Endothelial cell (in vitro differentiated cells): Measurements from ENCODE around the gene LIFR. TPM values are rescaled to one million over a fixed set of nuclear protein-coding genes. Genes with fewer than 3 reads are reported as not detected.

Experiments
- DNase-seq: peaks from one replicate; pipeline ENCODE4 v3.0.0; 2021; ENCODE audit warnings: low spot score
- H3K27ac Mint-ChIP-seq: one replicate; pipeline ENCODE4 v1.8.0; 2021; ENCODE audit warnings: mixed read lengths, inconsistent platforms; ENCODE audit not compliant: unreplicated experiment
- H3K27me3 Mint-ChIP-seq: one replicate; pipeline ENCODE4 v1.8.0; 2021; ENCODE audit warnings: mild to moderate bottlenecking, moderate library complexity, mixed read lengths, inconsistent platforms; ENCODE audit not compliant: unreplicated experiment
- H3K36me3 Mint-ChIP-seq: one replicate; pipeline ENCODE4 v1.8.0; 2021; ENCODE audit warnings: mild to moderate bottlenecking, low read depth, mixed read lengths, inconsistent platforms; ENCODE audit not compliant: unreplicated experiment
- H3K4me1 Mint-ChIP-seq: one replicate; pipeline ENCODE4 v1.8.0; 2021; ENCODE audit warnings: mild to moderate bottlenecking, mixed read lengths, inconsistent platforms; ENCODE audit not compliant: unreplicated experiment
- H3K4me3 Mint-ChIP-seq: one replicate; pipeline ENCODE4 v1.8.0; 2021; ENCODE audit warnings: mild to moderate bottlenecking, mixed read lengths, inconsistent platforms; ENCODE audit not compliant: unreplicated experiment
- H3K9me3 Mint-ChIP-seq: one replicate; pipeline ENCODE4 v1.8.0; 2021; ENCODE audit warnings: mixed read lengths, inconsistent platforms; ENCODE audit not compliant: unreplicated experiment
- CTCF ChIP-seq: fragments of 200-600 bp; sonication (generic); IDR thresholded peaks from one replicate; pipeline ENCODE4 v1.5.0; 2021; ENCODE audit warnings: antibody characterized with exemption; ENCODE audit not compliant: unreplicated experiment
- total RNA-seq: library from RNA; stranded (reverse); fragmentation: NEBNext Ultra II Directional; extraction: Animal tissue kit (Norgen Biotek cat#: 25700); gene quantifications from one replicate; pipeline ENCODE4 v1.2.1, GENCODE V29; 2021; ENCODE audit not compliant: unreplicated experiment

LIFR gene
- total RNA-seq, 1 donor from 2014 or later = 96.0 TPM

GRCh38 chr5:38562444-38563210 lies 6.2 kb upstream of the LIFR start:
- no peaks in the 10 kb centered on the region for H3K36me3 Mint-ChIP-seq

DNA sequence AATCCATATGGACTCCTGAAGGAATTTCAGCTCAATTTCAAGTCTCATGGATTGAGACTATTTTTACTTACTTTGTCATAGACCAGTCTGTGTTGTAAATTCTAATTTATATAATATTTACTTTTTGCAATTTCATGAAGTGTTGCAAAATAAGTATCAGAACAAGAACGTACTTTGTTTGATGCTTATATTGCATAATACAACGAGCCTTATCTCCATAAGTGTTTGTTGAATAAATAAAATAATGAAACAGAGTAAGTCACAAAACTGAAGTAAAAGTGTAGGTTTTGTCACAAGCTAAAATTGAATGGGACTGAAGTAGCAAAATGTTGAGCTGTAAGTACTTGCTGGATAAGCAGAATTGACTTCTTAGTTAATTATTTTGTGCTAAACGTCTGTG lies 3.0 kb upstream of the LIFR start:
- H3K4me3 Mint-ChIP-seq = no peak overlapping the region
- TF ChIP-seq CTCF = no peak
- H3K27ac Mint-ChIP-seq = no peak overlapping the region
- peaks cover 21% of the 10 kb centered on the region for H3K4me1 Mint-ChIP-seq
- DNase-seq = no peak
- H3K36me3 Mint-ChIP-seq = peaks cover 4% of the 10 kb centered on the region
- peaks cover 9% of the 10 kb centered on the region for H3K27me3 Mint-ChIP-seq
- no peaks in the 10 kb centered on the region for H3K9me3 Mint-ChIP-seq

More at GRCh38 chr5:38562444-38563210, 6.2 kb upstream of the LIFR start:
- no peak for TF ChIP-seq CTCF
- H3K9me3 Mint-ChIP-seq = no peaks in the 10 kb centered on the region
- no peak overlapping the region for H3K27ac Mint-ChIP-seq
- no peaks in the 10 kb centered on the region for H3K27me3 Mint-ChIP-seq
- DNase-seq = no peak
- no peak overlapping the region for H3K4me3 Mint-ChIP-seq
- peaks cover 14% of the 10 kb centered on the region for H3K4me1 Mint-ChIP-seq

DNA sequence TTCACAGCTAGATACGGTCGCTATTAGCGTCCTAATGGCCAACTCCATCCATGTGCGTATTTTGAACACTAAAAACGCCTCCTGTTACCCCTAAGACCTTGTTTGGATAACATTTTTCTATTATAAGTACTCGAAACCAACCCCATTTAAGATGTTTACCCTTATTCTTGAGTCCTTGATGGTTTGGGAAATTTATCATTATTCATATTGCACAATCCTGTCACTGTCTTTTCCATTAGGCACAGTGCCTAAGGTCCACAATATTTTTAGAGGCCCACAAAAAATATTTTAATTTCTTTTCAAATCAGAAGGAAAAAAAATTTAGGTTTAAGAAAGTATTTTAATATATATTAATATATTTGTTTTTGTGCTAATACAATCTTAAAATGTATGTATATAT lies 1.3 kb upstream of the LIFR start:
- no peaks in the 10 kb centered on the region for H3K9me3 Mint-ChIP-seq
- peaks cover 4% of the 10 kb centered on the region for H3K36me3 Mint-ChIP-seq
- peak overlapping the region; percentile 86 for H3K27ac Mint-ChIP-seq
- peaks cover 9% of the 10 kb centered on the region for H3K27me3 Mint-ChIP-seq
- DNase-seq = no peak
- H3K4me3 Mint-ChIP-seq = peak overlapping the region; percentile 91
- H3K4me1 Mint-ChIP-seq = peaks cover 31% of the 10 kb centered on the region
- no peak for TF ChIP-seq CTCF

DNA sequence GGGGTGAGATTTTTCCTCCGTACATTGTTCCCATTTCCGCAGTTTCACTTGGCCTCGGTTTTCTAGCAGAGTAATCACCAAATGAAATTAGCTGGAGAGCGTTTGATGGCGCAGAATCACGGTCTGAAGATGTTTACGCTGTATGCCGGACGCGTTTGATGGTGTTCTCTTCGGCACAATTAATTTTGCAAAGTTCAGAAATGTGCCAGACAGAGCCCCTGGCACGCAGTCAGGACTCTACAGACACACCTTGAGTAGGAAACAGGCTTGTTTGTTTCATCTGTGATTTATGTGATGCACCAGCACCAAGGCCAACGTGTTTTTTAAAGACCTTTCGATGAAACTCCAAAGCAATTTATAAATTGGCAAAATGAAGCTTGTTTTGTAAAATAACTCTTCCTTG lies 863 bp upstream of the LIFR start:
- H3K9me3 Mint-ChIP-seq = no peaks in the 10 kb centered on the region
- peak overlapping the region; percentile 91 for H3K4me3 Mint-ChIP-seq
- peaks cover 30% of the 10 kb centered on the region for H3K4me1 Mint-ChIP-seq
- TF ChIP-seq CTCF = no peak
- H3K36me3 Mint-ChIP-seq = peaks cover 4% of the 10 kb centered on the region
- DNase-seq = no peak
- peak overlapping the region; percentile 86 for H3K27ac Mint-ChIP-seq
- peaks cover 9% of the 10 kb centered on the region for H3K27me3 Mint-ChIP-seq

- H3K9me3 Mint-ChIP-seq = no peaks in the 10 kb centered on the region
- peaks cover 9% of the 10 kb centered on the region for H3K27me3 Mint-ChIP-seq
- peaks cover 4% of the 10 kb centered on the region for H3K36me3 Mint-ChIP-seq
- H3K4me1 Mint-ChIP-seq = peaks cover 26% of the 10 kb centered on the region
- peak overlapping the region; percentile 97 for H3K27ac Mint-ChIP-seq
- no peak for TF ChIP-seq CTCF
- DNase-seq = no peak
- H3K4me3 Mint-ChIP-seq = peak overlapping the region; percentile 100
These were observed 303 bp downstream of the LIFR start for GRCh38 chr5:38556088-38556598.
